ENCODE results near the gene EXOC3. TPM values are rescaled to one million over a fixed set of nuclear protein-coding genes. Genes with fewer than 3 reads are reported as not detected.

The EXOC3 gene
- total RNA-seq, 4 donors from 2014 or later, result 39.1 to 54.6 (median 42.8) TPM

DNA sequence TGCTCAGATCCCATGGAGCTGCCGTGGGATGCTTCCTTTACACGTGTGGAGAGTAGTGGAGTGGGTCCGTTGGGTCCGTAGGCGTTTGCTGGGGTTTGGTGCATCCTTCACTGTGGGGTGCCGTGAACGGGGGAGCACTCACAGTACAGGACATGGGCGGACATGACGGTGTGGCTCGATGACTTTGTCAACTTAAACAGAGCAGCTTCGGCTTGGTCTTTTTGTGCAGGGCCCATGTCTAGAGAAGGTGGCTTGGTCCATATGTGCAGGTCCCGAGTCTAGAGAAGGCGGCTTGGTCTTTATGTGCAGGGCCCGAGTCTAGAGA lies 26.4 kb upstream of the EXOC3 start:
- Histone ChIP-seq H3K9me3 (no peaks in the 10 kb centered on the region), H3K36me3 (no peaks in the 10 kb centered on the region), H3K27me3 (no peaks in the 10 kb centered on the region), H3K4me3 (no peak overlapping the region), H3K4me1 (peaks cover 4 to 14% (median 10%) of the 10 kb centered on the region in 3 donors), H3K27ac (peak overlapping the region in 1 of 4 donors; percentile 88)
- no peak for DNase-seq
- no peak for TF ChIP-seq POLR2A (IDR thresholded peaks at IDR 0.05)
- TF ChIP-seq CTCF (IDR thresholded peaks at IDR 0.05), result no peak
- intact Hi-C loops (cut with DNase I), result no loop called here
- WGBS, 2 donors, result 97 to 100% methylated on average over 2 to 7 of the region's 14 CpGs

DNA sequence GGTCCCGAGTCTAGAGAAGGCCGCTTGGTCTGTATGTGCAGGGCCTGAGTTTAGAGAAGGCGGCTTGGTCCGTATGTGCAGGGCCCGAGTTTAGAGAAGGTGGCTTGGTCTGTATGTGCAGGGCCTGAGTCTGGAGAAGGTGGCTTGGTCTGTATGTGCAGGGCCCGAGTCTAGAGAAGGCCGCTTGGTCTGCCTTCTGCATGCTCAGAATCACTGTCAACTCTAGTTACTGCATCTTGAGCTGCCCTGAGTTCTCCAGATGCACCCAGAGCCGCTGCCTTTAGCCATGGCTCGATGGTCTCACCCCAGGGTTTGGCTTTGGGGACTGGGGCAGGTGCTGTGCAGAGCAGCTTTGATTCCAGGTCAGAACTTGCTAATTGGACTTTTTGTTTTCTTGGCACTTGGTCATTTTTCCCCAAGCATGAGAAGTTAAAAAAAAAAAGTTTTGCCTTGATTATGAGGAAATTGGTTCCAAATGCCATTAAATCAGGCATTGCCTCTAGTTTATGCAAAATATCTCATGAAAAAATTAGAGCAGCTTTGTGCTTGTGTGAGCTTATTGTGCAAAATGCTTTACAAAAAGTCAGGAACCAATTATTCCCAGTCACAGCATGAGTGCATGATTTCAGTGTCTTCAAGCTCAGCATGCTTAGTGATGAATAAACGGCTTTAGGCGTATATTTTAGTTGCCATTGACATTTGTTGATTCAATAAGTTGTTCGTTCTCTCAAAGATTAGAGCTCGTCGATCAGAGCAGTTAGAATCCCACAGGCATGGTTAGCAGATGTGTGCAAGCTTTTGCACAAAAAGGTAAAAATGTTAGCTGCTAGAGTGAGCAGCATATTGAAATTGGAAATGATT lies 25.4 kb upstream of the EXOC3 start:
- H3K36me3 ChIP-seq, result no peaks in the 10 kb centered on the region
- TF ChIP-seq POLR2A (IDR thresholded peaks at IDR 0.05) (no peak), CTCF (IDR thresholded peaks at IDR 0.05) (no peak)
- DNase-seq, result no peak
- peaks cover 4 to 14% (median 10%) of the 10 kb centered on the region in 3 donors for H3K4me1 ChIP-seq
- intact Hi-C loops (cut with DNase I), result no loop called here
- no peak overlapping the region for H3K27ac ChIP-seq
- no peaks in the 10 kb centered on the region for H3K9me3 ChIP-seq
- WGBS, 2 donors, result 39 to 78% methylated on average over 9 to 10 of the region's 14 CpGs
- H3K27me3 ChIP-seq, result no peaks in the 10 kb centered on the region
- H3K4me3 ChIP-seq, result no peak overlapping the region

DNA sequence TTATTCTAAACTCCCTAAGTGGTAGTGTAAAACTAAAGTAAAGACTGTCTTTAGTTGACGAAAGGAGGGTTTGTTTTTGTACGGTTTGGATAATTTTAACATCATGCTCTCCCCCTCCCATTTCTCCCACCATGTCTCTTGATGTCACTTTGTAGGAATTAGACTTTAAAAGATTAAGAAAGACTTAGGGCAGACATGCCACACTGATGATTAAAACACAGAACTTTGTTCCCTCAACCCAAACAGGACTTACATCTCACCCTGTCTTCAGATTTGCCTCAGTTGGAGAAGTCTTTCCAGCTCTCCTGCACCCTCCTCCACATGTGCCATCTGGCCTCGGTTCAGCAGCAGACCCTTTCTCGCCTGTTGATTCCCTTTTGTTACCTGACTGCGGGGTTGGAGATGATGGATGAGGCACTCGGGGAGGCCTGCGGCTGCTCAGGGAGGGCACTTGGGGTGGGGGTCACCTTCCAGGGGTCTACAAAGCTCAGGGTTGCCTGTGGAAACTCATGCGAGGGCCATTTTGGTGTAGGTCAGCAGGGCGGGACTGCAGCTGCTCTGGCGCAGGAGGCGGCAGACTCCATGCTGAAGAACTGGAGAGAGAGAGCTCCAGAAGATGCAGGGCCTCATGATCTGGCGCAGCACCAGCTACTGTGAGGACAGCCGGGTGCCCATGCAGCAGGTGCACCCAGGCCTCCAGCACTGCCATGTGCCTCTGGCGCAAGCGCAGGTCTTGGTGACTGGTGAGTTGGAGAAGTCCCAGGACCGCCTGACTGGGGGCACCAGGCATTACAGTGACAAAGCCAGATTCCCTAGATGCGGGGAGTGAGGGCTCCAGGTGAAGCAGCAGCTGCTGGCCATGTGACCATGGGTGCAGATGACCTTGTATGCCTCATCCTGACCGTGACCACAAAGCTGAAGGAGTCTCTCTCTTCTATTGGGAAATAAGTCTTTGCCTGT lies 24.5 kb upstream of the EXOC3 start:
- Histone ChIP-seq H3K4me1 (peaks cover 4 to 14% (median 10%) of the 10 kb centered on the region in 3 donors), H3K27ac (no peak overlapping the region), H3K9me3 (no peaks in the 10 kb centered on the region), H3K27me3 (no peaks in the 10 kb centered on the region), H3K4me3 (no peak overlapping the region), H3K36me3 (no peaks in the 10 kb centered on the region)
- intact Hi-C loops (cut with DNase I), result no loop called here
- DNase-seq, result no peak
- 74 to 77% methylated on average over 7 to 11 of the region's 18 CpGs for WGBS, 2 donors
- no peak for TF ChIP-seq POLR2A (IDR thresholded peaks at IDR 0.05)
- TF ChIP-seq CTCF (IDR thresholded peaks at IDR 0.05), result no peak

DNA sequence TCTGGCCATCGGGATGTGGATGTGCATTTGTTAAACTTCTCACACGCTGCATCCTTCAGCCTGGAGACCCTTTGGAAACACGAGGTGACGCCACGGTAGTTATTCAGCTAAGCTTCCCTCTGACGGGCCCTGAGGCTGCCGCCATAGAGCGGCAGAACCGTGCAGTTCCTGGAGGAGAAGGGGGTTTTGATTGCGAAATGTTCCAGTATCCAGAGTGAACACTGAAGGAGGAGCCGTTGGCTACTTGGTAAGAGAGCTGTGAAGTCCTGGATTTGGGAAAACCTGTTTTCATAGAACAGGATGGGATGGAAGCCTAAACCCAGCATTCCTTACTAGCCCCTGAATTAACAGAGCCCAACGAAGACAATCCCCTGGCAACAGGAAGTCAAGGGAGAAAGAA lies 23.0 kb upstream of the EXOC3 start:
- peaks cover 4 to 12% (median 6%) of the 10 kb centered on the region in 3 donors for H3K4me1 ChIP-seq
- TF ChIP-seq POLR2A (IDR thresholded peaks at IDR 0.05), result no peak
- intact Hi-C loops (cut with DNase I), result no loop called here
- no peak overlapping the region for H3K27ac ChIP-seq
- no peaks in the 10 kb centered on the region for H3K9me3 ChIP-seq
- no peak for DNase-seq
- H3K27me3 ChIP-seq, result no peaks in the 10 kb centered on the region
- H3K36me3 ChIP-seq, result no peaks in the 10 kb centered on the region
- H3K4me3 ChIP-seq, result no peak overlapping the region
- whole genome bisulfite sequencing, 2 donors, result 74 to 80% methylated on average over 10 to 12 of the region's 12 CpGs

GRCh38 chr5:420632-421286 lies 22.2 kb upstream of the EXOC3 start:
- H3K4me3 ChIP-seq, result no peak overlapping the region
- intact Hi-C loops (cut with DNase I), result no loop called here
- peaks cover under 1 to 6% (median 2%) of the 10 kb centered on the region in 3 donors for H3K4me1 ChIP-seq
- no peak for DNase-seq
- H3K36me3 ChIP-seq, result no peaks in the 10 kb centered on the region
- H3K9me3 ChIP-seq, result no peaks in the 10 kb centered on the region
- H3K27me3 ChIP-seq, result no peaks in the 10 kb centered on the region
- no peak overlapping the region for H3K27ac ChIP-seq
- 89 to 96% methylated on average over 6 to 22 of the region's 52 CpGs for WGBS, 2 donors
- TF ChIP-seq CTCF (IDR thresholded peaks at IDR 0.05) (no peak), POLR2A (IDR thresholded peaks at IDR 0.05) (no peak)
